PC-3 (cell line): ENCODE data around the gene LTB. TPM values are rescaled to one million over a fixed set of nuclear protein-coding genes. Genes with fewer than 3 reads are reported as not detected.

Source experiments
- ATAC-seq: fragments of 200-7000 bp; cut with Tn5 transposase; 2 replicates; pipeline ENCODE4 v1.9.1; 2020; ENCODE audit warnings: mild to moderate bottlenecking, moderate library complexity
- BruUV-seq: library from RNA; stranded (reverse); fragments of 400-500 nt; replicated peaks from 2 replicates; lab custom pipeline; 2021; lab: Mats Ljungman, UMichigan
- CTCF ChIA-PET: fragments of 300-600 bp; sonication (Branson Sonifier 250); formaldehyde crosslinking; loops from one replicate; lab custom pipeline; 2022; ENCODE audit warnings: antibody characterized with exemption; lab: Charles Lee
- POLR2A ChIA-PET: fragments of 300-600 bp; sonication (Branson Sonifier 250); formaldehyde crosslinking; loops from one replicate; lab custom pipeline; 2022; ENCODE audit warnings: antibody characterized with exemption; ENCODE audit not compliant: unreplicated experiment; lab: Charles Lee
- DNase-seq: peaks from one replicate; pipeline ENCODE4 v3.0.0-alpha.2; 2015
- H2AFZ ChIP-seq: fragments of 300-600 bp; sonication (generic); 2 replicates; pipeline ENCODE4 v1.6.0; 2016; ENCODE audit warnings: antibody characterized with exemption, low read length
- H3F3A ChIP-seq: fragments of 300-600 bp; sonication (generic); one replicate; pipeline ENCODE4 v1.6.0; 2017; ENCODE audit warnings: antibody characterized with exemption, low read length, control low read depth, mild to moderate bottlenecking; ENCODE audit not compliant: unreplicated experiment
- H3K27ac ChIP-seq: fragments of 300-600 bp; sonication (generic); 2 replicates; pipeline ENCODE4 v1.5.1; 2016; ENCODE audit warnings: mild to moderate bottlenecking, low read length
- H3K27me3 ChIP-seq: fragments of 300-600 bp; sonication (generic); 2 replicates; pipeline ENCODE4 v1.6.1; 2016; ENCODE audit warnings: low read length, mixed read lengths
- H3K36me3 ChIP-seq: fragments of 300-600 bp; sonication (generic); 2 replicates; pipeline ENCODE4 v1.6.1; 2016; ENCODE audit warnings: low read depth, mixed run types, low read length, mixed read lengths
- H3K4me1 ChIP-seq: fragments of 300-600 bp; sonication (generic); 2 replicates; pipeline ENCODE4 v1.5.1; 2016; ENCODE audit warnings: low read length; ENCODE audit not compliant: insufficient read depth
- H3K4me2 ChIP-seq: fragments of 300-600 bp; sonication (generic); 2 replicates; pipeline ENCODE4 v1.6.0; 2016; ENCODE audit warnings: low read length
- H3K4me3 ChIP-seq: fragments of 300-600 bp; sonication (generic); 2 replicates; pipeline ENCODE4 v1.5.1; 2016; ENCODE audit warnings: mild to moderate bottlenecking, low read length, mixed read lengths
- H3K79me2 ChIP-seq: fragments of 300-600 bp; sonication (generic); 2 replicates; pipeline ENCODE4 v1.6.1; 2017; ENCODE audit warnings: low read length, mixed read lengths
- H3K9ac ChIP-seq: fragments of 300-600 bp; sonication (generic); 2 replicates; pipeline ENCODE4 v1.6.0; 2016; ENCODE audit warnings: mild to moderate bottlenecking, low read length
- H3K9me2 ChIP-seq: fragments of 300-600 bp; sonication (generic); replicated peaks from 2 replicates; pipeline ENCODE4 v1.6.1; 2016; ENCODE audit warnings: mixed run types, low read length, mixed read lengths
- H3K9me3 ChIP-seq: fragments of 300-600 bp; sonication (generic); 2 replicates; pipeline ENCODE4 v1.6.1; 2016; ENCODE audit warnings: low read length, mixed read lengths
- H4K20me1 ChIP-seq: fragments of 300-600 bp; sonication (generic); 2 replicates; pipeline ENCODE4 v1.6.1; 2016; ENCODE audit warnings: low read length, mixed read lengths
- EZH2 ChIP-seq: fragments of 300-600 bp; sonication (generic); IDR thresholded peaks from one replicate; pipeline ENCODE4 v1.6.1; 2017; ENCODE audit warnings: antibody characterized with exemption, mild to moderate bottlenecking, low read length; ENCODE audit not compliant: unreplicated experiment
- EZH2phosphoT487 ChIP-seq: fragments of 300-600 bp; sonication (generic); IDR thresholded peaks from 2 replicates; pipeline ENCODE4 v1.6.1; 2018; ENCODE audit warnings: mild to moderate bottlenecking, antibody characterized with exemption, low read length, borderline replicate concordance
- intact Hi-C: fragments of 100-400 bp; cut with micrococcal nuclease; formaldehyde crosslinking; loops from 2 replicates; pipeline ENCODE4 v1.9.0; 2023
- total RNA-seq: library from RNA; depleted of rRNA; stranded (reverse); fragments of >200 nt; gene quantifications from 2 replicates; pipeline ENCODE4 v1.2.3, GENCODE V29; 2014
- TF ChIP-seq, protein P1 (sequence below): fragments of 300-600 bp; sonication (generic); conservative IDR thresholded peaks from 2 replicates; pipeline ENCODE4 v1.5.1; 2017; ENCODE audit warnings: antibody characterized with exemption, low read depth, mild to moderate bottlenecking, low read length

LTB gene
- total RNA-seq, 1 experiment from 2014 or later: 1.5 TPM

DNA sequence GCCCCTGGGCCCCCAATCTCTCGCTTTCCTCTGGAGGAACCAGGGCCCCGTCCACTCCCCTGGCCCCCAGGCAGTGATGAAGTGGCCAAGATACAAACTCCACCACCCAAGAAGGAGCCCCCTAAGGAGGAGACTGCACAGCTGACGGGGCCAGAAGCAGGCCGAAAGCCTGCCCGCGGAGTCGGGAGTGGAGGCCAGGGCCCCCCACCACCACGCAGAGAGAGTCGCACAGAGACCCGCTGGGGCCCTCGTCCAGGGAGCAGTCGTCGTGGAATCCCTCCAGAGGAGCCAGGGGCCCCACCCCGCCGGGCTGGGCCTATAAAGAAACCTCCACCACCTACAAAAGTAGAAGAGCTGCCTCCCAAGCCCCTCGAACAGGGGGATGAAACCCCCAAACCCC is 49.0 kb upstream of the LTB start:
- H3K27ac ChIP-seq: no peak overlapping the region
- no peak for ATAC-seq
- H4K20me1 ChIP-seq: peaks cover 3% of the 10 kb centered on the region; the same call in 1 of the 2 replicates
- ChIA-PET CTCF (no interaction called here), POLR2A (no interaction called here)
- no peaks in the 10 kb centered on the region for H3K27me3 ChIP-seq
- no peaks in the 10 kb centered on the region for H3F3A ChIP-seq
- H3K79me2 ChIP-seq: no peaks in the 10 kb centered on the region; the same call in 1 of the 2 replicates
- H3K4me1 ChIP-seq: no peaks in the 10 kb centered on the region
- H3K9ac ChIP-seq: no peak overlapping the region
- intact Hi-C loops: no loop called here
- H3K9me3 ChIP-seq: no peaks in the 10 kb centered on the region
- no peak overlapping the region for H2AFZ ChIP-seq
- H3K4me2 ChIP-seq: no peak overlapping the region
- no TSS peak for BruUV-seq
- H3K4me3 ChIP-seq: no peak overlapping the region
- no peak for TF ChIP-seq EZH2
- TF ChIP-seq EZH2phosphoT487: no peak
- TF ChIP-seq, protein P1, sequence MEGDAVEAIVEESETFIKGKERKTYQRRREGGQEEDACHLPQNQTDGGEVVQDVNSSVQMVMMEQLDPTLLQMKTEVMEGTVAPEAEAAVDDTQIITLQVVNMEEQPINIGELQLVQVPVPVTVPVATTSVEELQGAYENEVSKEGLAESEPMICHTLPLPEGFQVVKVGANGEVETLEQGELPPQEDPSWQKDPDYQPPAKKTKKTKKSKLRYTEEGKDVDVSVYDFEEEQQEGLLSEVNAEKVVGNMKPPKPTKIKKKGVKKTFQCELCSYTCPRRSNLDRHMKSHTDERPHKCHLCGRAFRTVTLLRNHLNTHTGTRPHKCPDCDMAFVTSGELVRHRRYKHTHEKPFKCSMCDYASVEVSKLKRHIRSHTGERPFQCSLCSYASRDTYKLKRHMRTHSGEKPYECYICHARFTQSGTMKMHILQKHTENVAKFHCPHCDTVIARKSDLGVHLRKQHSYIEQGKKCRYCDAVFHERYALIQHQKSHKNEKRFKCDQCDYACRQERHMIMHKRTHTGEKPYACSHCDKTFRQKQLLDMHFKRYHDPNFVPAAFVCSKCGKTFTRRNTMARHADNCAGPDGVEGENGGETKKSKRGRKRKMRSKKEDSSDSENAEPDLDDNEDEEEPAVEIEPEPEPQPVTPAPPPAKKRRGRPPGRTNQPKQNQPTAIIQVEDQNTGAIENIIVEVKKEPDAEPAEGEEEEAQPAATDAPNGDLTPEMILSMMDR: no peak
- H3K36me3 ChIP-seq: peaks cover 93% of the 10 kb centered on the region
- H3K9me2 ChIP-seq: no peaks in the 10 kb centered on the region
- DNase-seq: no peak

DNA sequence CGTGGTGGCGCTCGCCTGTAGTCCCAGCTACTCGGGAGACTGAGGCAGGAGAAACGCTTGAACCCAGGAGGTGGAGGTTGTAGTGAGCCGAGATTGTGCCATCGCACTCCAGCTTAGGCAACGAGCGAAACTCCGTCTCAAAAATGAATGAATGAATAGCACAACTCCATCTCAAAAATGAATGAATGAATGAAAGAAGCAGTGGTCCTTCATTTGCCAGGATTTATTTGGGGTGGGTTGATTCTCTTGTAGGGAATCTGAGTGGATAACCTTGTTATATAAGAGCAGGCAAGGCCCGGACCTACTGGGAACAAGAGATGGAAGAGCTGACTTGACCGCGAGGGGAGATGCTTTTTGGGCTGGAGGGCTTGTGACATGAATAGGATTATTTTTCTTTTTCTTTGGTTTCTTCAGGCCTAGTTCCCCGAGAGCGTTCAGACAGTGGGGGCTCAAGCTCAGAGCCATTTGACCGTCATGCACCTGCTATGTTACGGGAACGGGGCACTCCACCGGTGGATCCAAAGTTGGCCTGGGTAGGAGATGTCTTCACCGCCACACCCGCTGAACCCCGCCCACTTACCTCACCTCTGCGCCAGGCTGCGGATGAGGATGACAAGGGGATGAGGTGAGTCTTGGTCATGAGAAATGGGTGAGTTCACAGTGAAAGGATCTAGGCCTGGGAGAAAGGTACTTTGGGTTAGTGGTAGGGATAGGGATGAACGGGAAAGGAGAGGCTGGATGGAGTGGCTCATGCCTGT is 48.1 kb upstream of the LTB start:
- H3K79me2 ChIP-seq: peaks cover 6% of the 10 kb centered on the region; the same call in 1 of the 2 replicates
- H3K9me3 ChIP-seq: no peaks in the 10 kb centered on the region
- no peak overlapping the region for H2AFZ ChIP-seq
- H3F3A ChIP-seq: no peaks in the 10 kb centered on the region
- no peak overlapping the region for H3K27ac ChIP-seq
- TF ChIP-seq EZH2 (no peak), EZH2phosphoT487 (no peak)
- no peaks in the 10 kb centered on the region for H3K9me2 ChIP-seq
- DNase-seq: no peak
- ATAC-seq: no peak
- no peak overlapping the region for H3K9ac ChIP-seq
- intact Hi-C loops: no loop called here
- no peak overlapping the region for H3K4me3 ChIP-seq
- ChIA-PET CTCF (no interaction called here), POLR2A (no interaction called here)
- no peaks in the 10 kb centered on the region for H3K4me1 ChIP-seq
- H3K4me2 ChIP-seq: no peak overlapping the region
- no peaks in the 10 kb centered on the region for H3K27me3 ChIP-seq
- peaks cover 3% of the 10 kb centered on the region; the same call in 1 of the 2 replicates for H4K20me1 ChIP-seq
- H3K36me3 ChIP-seq: peaks cover 93% of the 10 kb centered on the region
- BruUV-seq: no TSS peak

DNA sequence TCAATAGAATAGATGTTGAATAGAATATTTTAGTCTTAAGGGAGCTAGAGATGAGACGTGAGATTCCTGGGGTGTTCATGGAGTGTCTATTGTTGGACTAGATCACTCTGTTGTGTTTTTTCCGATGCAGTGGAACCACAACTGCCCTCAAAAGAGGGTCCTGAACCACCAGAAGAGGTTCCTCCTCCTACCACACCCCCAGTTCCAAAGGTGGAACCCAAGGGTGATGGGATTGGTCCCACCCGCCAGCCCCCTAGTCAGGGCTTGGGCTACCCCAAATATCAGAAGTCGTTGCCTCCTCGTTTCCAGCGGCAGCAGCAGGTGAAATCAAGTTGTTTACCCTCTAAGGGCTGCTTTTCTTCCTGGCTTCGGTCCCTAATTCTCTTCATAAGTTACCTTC is 46.8 kb upstream of the LTB start:
- H4K20me1 ChIP-seq: peaks cover 6% of the 10 kb centered on the region
- H3K36me3 ChIP-seq: peaks cover 92% of the 10 kb centered on the region
- H3K27me3 ChIP-seq: no peaks in the 10 kb centered on the region
- H3K4me2 ChIP-seq: no peak overlapping the region
- H2AFZ ChIP-seq: no peak overlapping the region
- no TSS peak for BruUV-seq
- no peak for ATAC-seq
- H3K4me1 ChIP-seq: no peaks in the 10 kb centered on the region
- H3K4me3 ChIP-seq: no peak overlapping the region
- ChIA-PET CTCF (no interaction called here), POLR2A (no interaction called here)
- intact Hi-C loops: no loop called here
- H3K9ac ChIP-seq: no peak overlapping the region
- no peaks in the 10 kb centered on the region for H3K9me3 ChIP-seq
- no peaks in the 10 kb centered on the region for H3F3A ChIP-seq
- DNase-seq: no peak
- no peak overlapping the region for H3K27ac ChIP-seq
- H3K79me2 ChIP-seq: peaks cover 18% of the 10 kb centered on the region
- H3K9me2 ChIP-seq: no peaks in the 10 kb centered on the region
- TF ChIP-seq, protein P1: no peak
- TF ChIP-seq EZH2: no peak
- TF ChIP-seq EZH2phosphoT487: no peak
